K562 (cell line): ENCODE data around the gene SLC26A6. TPM values are rescaled to one million over a fixed set of nuclear protein-coding genes. Genes with fewer than 3 reads are reported as not detected.

Experiments
- ATAC-seq: fragments of 200-7000 bp; cut with Tn5 transposase; 3 replicates; pipeline ENCODE4 v1.9.1; 2020; ENCODE audit warnings: moderate library complexity
- BruUV-seq: library from RNA; stranded (reverse); fragments of 400-500 nt; replicated peaks from 2 replicates; lab custom pipeline; 2021; lab: Mats Ljungman, UMichigan
- CTCF ChIA-PET: fragments of 300-600 bp; formaldehyde crosslinking; extraction: SDS; loops from one replicate; lab custom pipeline; 2021; ENCODE audit warnings: low intra/inter-chr PET ratio; lab: Yijun Ruan, JAX
- POLR2A ChIA-PET: fragments of 300-600, 350-650 bp; sonication (Branson Sonifier 250); formaldehyde crosslinking; extraction: SDS; loops from one replicate; lab custom pipeline; 2021; ENCODE audit warnings: antibody characterized with exemption, inconsistent platforms; lab: Yijun Ruan, JAX
- DNase-seq, 4 experiments: peaks; one replicate each; pipeline versions ENCODE4 v3.0.0 to v3.0.0-alpha.2; 2011 to 2018; ENCODE audit warnings: low spot score in 3 of 4, mixed read lengths in 3 of 4; ENCODE audit errors: extremely low read depth in 1 of 4
- FAIRE-seq: peaks from 2 replicates; lab custom pipeline; 2011; peaks lifted over from hg19 to GRCh38; lab: Jason Lieb, UNC
- H2AFZ ChIP-seq: 2 replicates; pipeline ENCODE4 v1.6.0; 2011; ENCODE audit warnings: low read depth, low read length, control low read depth, inconsistent platforms
- H3K27ac ChIP-seq: fragments of 200-600 bp; 3 replicates; pipeline ENCODE4 v1.8.0; 2011; ENCODE audit warnings: low read depth, mild to moderate bottlenecking, control low read depth, inconsistent platforms, low read length, moderate library complexity, mixed read lengths; ENCODE audit errors: extremely low read depth
- H3K27me3 ChIP-seq, 2 experiments: fragments of 300-600 bp in 1 of 2; 2 replicates in 1 of 2; 3 replicates in 1 of 2; pipeline versions ENCODE4 v1.6.0 to v1.8.0; 2011; ENCODE audit warnings: inconsistent platforms in 2 of 2, low read length in 2 of 2, mild to moderate bottlenecking in 1 of 2, mixed read lengths in 1 of 2, moderate library complexity in 1 of 2; ENCODE audit not compliant: control insufficient read depth in 2 of 2, insufficient read depth in 2 of 2
- H3K36me3 ChIP-seq: fragments of 300-600 bp; 3 replicates; pipeline ENCODE4 v1.8.0; 2011; ENCODE audit warnings: mild to moderate bottlenecking, low read length, inconsistent platforms; ENCODE audit not compliant: control insufficient read depth, insufficient read depth
- H3K4me1 ChIP-seq, 2 experiments: fragments of 200-600 bp in 1 of 2; replicated peaks in 1 of 2; 2 replicates in 1 of 2; 3 replicates in 1 of 2; pipeline versions ENCODE4 v1.5.1 to v1.8.0; 2011; ENCODE audit warnings: inconsistent platforms in 2 of 2, low read length in 2 of 2, mild to moderate bottlenecking in 1 of 2, mixed read lengths in 1 of 2, moderate library complexity in 1 of 2; ENCODE audit not compliant: control insufficient read depth in 2 of 2, insufficient read depth in 2 of 2
- H3K4me2 ChIP-seq: 2 replicates; pipeline ENCODE4 v1.6.1; 2011; ENCODE audit warnings: low read length, control low read depth, inconsistent platforms, mixed read lengths; ENCODE audit not compliant: insufficient read depth
- H3K4me3 ChIP-seq: fragments of 200-600 bp; sonication (generic), shearing (Covaris generic); 2 replicates; pipeline ENCODE4 v1.5.1; 2016; ENCODE audit warnings: control low read depth, inconsistent platforms
- H3K79me2 ChIP-seq: fragments of 200-600 bp; 3 replicates; pipeline ENCODE4 v1.8.0; 2011; ENCODE audit warnings: low read length, inconsistent platforms; ENCODE audit not compliant: control insufficient read depth, insufficient read depth
- H3K9ac ChIP-seq, 2 experiments: 2 replicates each; pipeline versions ENCODE4 v1.6.0 to v1.6.1; 2011; ENCODE audit warnings: low read depth in 2 of 2, low read length in 2 of 2, control low read depth in 1 of 2, inconsistent platforms in 1 of 2, mild to moderate bottlenecking in 1 of 2, mixed read lengths in 1 of 2; ENCODE audit not compliant: insufficient read depth in 1 of 2
- H3K9me1 ChIP-seq: one replicate; pipeline ENCODE4 v1.6.0; 2011; ENCODE audit warnings: inconsistent platforms, mild to moderate bottlenecking, low read length, moderate library complexity; ENCODE audit not compliant: control insufficient read depth, insufficient read depth
- H3K9me3 ChIP-seq: replicated peaks from 2 replicates; pipeline ENCODE4 v1.5.1; 2011; ENCODE audit warnings: low read depth, low read length, inconsistent platforms; ENCODE audit not compliant: control insufficient read depth, insufficient read depth
- H4K20me1 ChIP-seq: replicated peaks from 2 replicates; pipeline ENCODE4 v1.6.1; 2011; ENCODE audit warnings: low read length, inconsistent platforms, mixed read lengths; ENCODE audit not compliant: control insufficient read depth, insufficient read depth
- ARNT ChIP-seq, 2 experiments: fragments of 450-650 bp; IDR thresholded peaks; 2 replicates each; pipeline ENCODE4 v1.6.1; 2016; ENCODE audit warnings: mild to moderate bottlenecking in 1 of 2
- C11orf30 ChIP-seq: fragments of 450-650 bp; IDR thresholded peaks from 2 replicates; pipeline ENCODE4 v1.6.1; 2016; ENCODE audit warnings: low read depth, mild to moderate bottlenecking
- CBFA2T2 ChIP-seq: fragments of 450-650 bp; conservative IDR thresholded peaks from 2 replicates; pipeline ENCODE4 v1.6.1; 2017; ENCODE audit warnings: mild to moderate bottlenecking
- CBFA2T3 ChIP-seq: fragments of 450-650 bp; IDR thresholded peaks from 2 replicates; pipeline ENCODE4 v1.6.1; 2017
- ESRRA ChIP-seq: fragments of 450-650 bp; IDR thresholded peaks from 2 replicates; pipeline ENCODE4 v1.6.1; 2014; ENCODE audit warnings: low read depth, mild to moderate bottlenecking, moderate library complexity, borderline replicate concordance
- FOXP4 ChIP-seq: sonication (generic); formaldehyde crosslinking; IDR thresholded peaks from 2 replicates; pipeline ENCODE4 v1.8.0; 2022; ENCODE audit warnings: mild to moderate bottlenecking, missing genetic modification reagents, borderline replicate concordance
- KAT7 ChIP-seq: sonication (generic); formaldehyde crosslinking; IDR thresholded peaks from 2 replicates; pipeline ENCODE4 v1.8.0; 2022; ENCODE audit warnings: missing genetic modification reagents, mild to moderate bottlenecking, borderline replicate concordance
- MXI1 ChIP-seq: IDR thresholded peaks from 2 replicates; pipeline ENCODE4 v1.6.1; 2011; ENCODE audit warnings: low read depth, mild to moderate bottlenecking, improper control_type of control experiment, low read length
- NCOA4 ChIP-seq: fragments of 450-650 bp; IDR thresholded peaks from 2 replicates; pipeline ENCODE4 v1.6.1; 2018; ENCODE audit warnings: mild to moderate bottlenecking; ENCODE audit not compliant: partially characterized antibody
- NR2C2 ChIP-seq, 2 experiments: fragments of 200-800 bp in 1 of 2; sonication (Bioruptor generic) in 1 of 2; sonication (generic) in 1 of 2; formaldehyde crosslinking in 1 of 2; IDR thresholded peaks; 2 replicates each; pipeline versions ENCODE4 v1.6.1 to v1.8.0; 2016 to 2022; ENCODE audit warnings: mild to moderate bottlenecking in 1 of 2, missing compliant biosample characterization in 1 of 2, missing genetic modification characterization in 1 of 2, missing genetic modification reagents in 1 of 2
- NR3C1 ChIP-seq: sonication (generic); formaldehyde crosslinking; IDR thresholded peaks from 2 replicates; pipeline ENCODE4 v1.8.1; 2022; ENCODE audit warnings: missing genetic modification reagents
- POU5F1 ChIP-seq: fragments of 150-350 bp; IDR thresholded peaks from 2 replicates; pipeline ENCODE4 v1.6.1; 2014; ENCODE audit warnings: borderline replicate concordance, low read length, low read depth, mild to moderate bottlenecking; ENCODE audit not compliant: partially characterized antibody
- SMARCA5 ChIP-seq: fragments of 450-650 bp; IDR thresholded peaks from 2 replicates; pipeline ENCODE4 v1.6.1; 2016
- TCF3 ChIP-seq: sonication (generic); formaldehyde crosslinking; IDR thresholded peaks from 2 replicates; pipeline ENCODE4 v1.4.0; 2020; ENCODE audit warnings: mild to moderate bottlenecking, missing genetic modification reagents
- TCF7 ChIP-seq: sonication (generic); IDR thresholded peaks from 2 replicates; pipeline ENCODE4 v1.6.1; 2016; ENCODE audit warnings: antibody characterized with exemption, borderline replicate concordance
- WGBS: fragments of 100-300 bp; shearing (Covaris generic); methylation state at CpG from one replicate; pipeline ENCODE4 v1.1.6; 2016; ENCODE audit warnings: low coverage, mixed read lengths; ENCODE audit not compliant: insufficient coverage; ENCODE audit errors: missing lambda C conversion rate; 5-methylcytosine and 5-hydroxymethylcytosine counted together
- in situ Hi-C: fragments of 300-500 bp; cut with MboI; formaldehyde crosslinking; loops from 4 replicates; pipeline ENCODE4 v1.15.0; 2018; ENCODE audit warnings: inconsistent platforms, mixed read lengths
- intact Hi-C: fragments of 100-400 bp; cut with micrococcal nuclease; formaldehyde crosslinking; loops from 2 replicates; pipeline ENCODE4 v1.14.2; 2022
- polyA plus RNA-seq, 8 experiments: library from polyadenylated mRNA; depleted of rRNA in 4 of 8; stranded (reverse) in 5 of 8; unstranded in 3 of 8; fragments of >200 nt; fragmentation: Nextera tagmentation in 2 of 8; fragmentation: Illumina TruSeq in 1 of 8; extraction: Ambion mirVana in 2 of 8; extraction: Trizol in 1 of 8; gene quantifications; 2 replicates each; pipeline versions ENCODE4 v1.2.1 to v1.2.3, GENCODE V29; 2011 to 2014; ENCODE audit warnings: inconsistent platforms in 1 of 8, missing spikeins in 1 of 8
- total RNA-seq, 7 experiments: library from RNA; depleted of rRNA in 6 of 7; stranded (reverse); fragments of >200 nt in 6 of 7; fragmentation: Illumina TruSeq in 2 of 7; extraction: Trizol in 2 of 7; gene quantifications; 2 replicates each; pipeline versions ENCODE4 v1.2.1 to v1.2.3, GENCODE V29; 2011 to 2021; ENCODE audit warnings: low replicate concordance in 1 of 7

SLC26A6 gene
- total and polyA plus RNA-seq, 9 of the 15 experiments (the other 6 are each of a cell fraction or from before 2014, with no cell fraction given), result 2.1 to 27.2 (median 14.8) TPM

- TF ChIP-seq FOXP4 (CRISPR knock-in tag) (no peak), C11orf30 (no peak), MXI1 (no peak), NR2C2 (CRISPR knock-in tag; IDR thresholded peaks at IDR 0.05) (no peak), NR2C2 (tag; IDR thresholded peaks at IDR 0.05) (no peak)
Observed at GRCh38 chr3:48593337-48593736, 41.9 kb downstream of the SLC26A6 start (continued).

- Histone ChIP-seq H3K4me1 (peaks cover 12 to 48% of the 10 kb centered on the region in 2 experiments; a peak in 4 of 5 replicates), H3K9me1 (no peaks in the 10 kb centered on the region), H4K20me1 (no peaks in the 10 kb centered on the region), H3K27ac (no peak overlapping the region), H3K27me3 (peaks cover 0 to 31% of the 10 kb centered on the region in 2 experiments; a peak in 3 of 5 replicates), H3K79me2 (no peaks in the 10 kb centered on the region), H3K36me3 (0 out of 3 replicates have a peak, but pooled peaks cover 4% of the 10 kb centered on the region), H3K9me3 (no peaks in the 10 kb centered on the region), H3K9ac (peak overlapping the region in 1 of 2 experiments; percentile 68; a peak in 2 of 4 replicates), H3K4me3 (no peak overlapping the region), H2AFZ (no peak overlapping the region), H3K4me2 (no peak overlapping the region)
- ChIA-PET CTCF (no interaction called here), POLR2A (interaction anchor here (1.0 kb wide), 1 partner anchor 153 kb away, joined by 4 read pairs; no protein-coding TSS in a partner anchor)
- 0 out of 3 replicates have a peak, but pooled peaks have one; percentile 8 for ATAC-seq
- peak in 1 of 4 experiments; percentile 27 for DNase-seq
- FAIRE-seq, result no peak
- 18% methylated on average over 12 of the region's 21 CpGs for WGBS
- intact Hi-C loops (no loop called here), in situ Hi-C loops (no loop called here)
- BruUV-seq, result no TSS peak
- no peak for TF ChIP-seq SMARCA5
- TF ChIP-seq ARNT (IDR thresholded peaks at IDR 0.05), result no peak
- TF ChIP-seq NR3C1 (CRISPR knock-in tag), result no peak
- 0 out of 2 replicates have a peak, but pooled peaks have one; percentile 27 for TF ChIP-seq TCF3
- TF ChIP-seq POU5F1, result no peak
- no peak for TF ChIP-seq TCF7
- TF ChIP-seq KAT7, result no peak
- TF ChIP-seq ESRRA, result no peak
- TF ChIP-seq NCOA4, result no peak
- TF ChIP-seq CBFA2T2, result peak; percentile 33
- TF ChIP-seq CBFA2T3, result peak; percentile 60
Observed at GRCh38 chr3:48592519-48593087, 42.7 kb downstream of the SLC26A6 start.
